NT2/D1 (cell line): ENCODE measurements around the gene NAE1.

ENCODE experiments used
- DNase-seq: peaks from one replicate; pipeline ENCODE4 v3.0.0-alpha.2; 2011; ENCODE audit warnings: low read depth, low spot score
- H3K27me3 ChIP-seq: 2 replicates; pipeline ENCODE4 v1.6.0; 2011; ENCODE audit warnings: mild to moderate bottlenecking; ENCODE audit not compliant: insufficient read length, insufficient read depth
- H3K36me3 ChIP-seq: 2 replicates; pipeline ENCODE4 v1.6.1; 2011; ENCODE audit warnings: mild to moderate bottlenecking, low read length, mixed read lengths; ENCODE audit not compliant: insufficient read depth, insufficient read length
- H3K4me1 ChIP-seq: 2 replicates; pipeline ENCODE4 v1.5.1; 2011; ENCODE audit not compliant: insufficient read depth, insufficient read length
- H3K4me3 ChIP-seq: 2 replicates; pipeline ENCODE4 v1.5.1; 2011; ENCODE audit warnings: low read depth; ENCODE audit not compliant: insufficient read length
- H3K9ac ChIP-seq: 2 replicates; pipeline ENCODE4 v1.6.0; 2011; ENCODE audit warnings: low read depth; ENCODE audit not compliant: insufficient read length
- H3K9me3 ChIP-seq: 2 replicates; pipeline ENCODE4 v1.5.1; 2011; ENCODE audit warnings: mild to moderate bottlenecking, low read length; ENCODE audit not compliant: insufficient read depth
- SUZ12 ChIP-seq: IDR thresholded peaks from 2 replicates; pipeline ENCODE4 v1.6.1; 2011; ENCODE audit not compliant: insufficient read length, insufficient read depth; ENCODE audit errors: extremely low read depth
- YY1 ChIP-seq: IDR thresholded peaks from 2 replicates; pipeline ENCODE4 v1.6.1; 2011; ENCODE audit not compliant: insufficient read length, insufficient read depth
- ZNF274 ChIP-seq: IDR thresholded peaks from 2 replicates; pipeline ENCODE4 v1.6.1; 2011; ENCODE audit warnings: mild to moderate bottlenecking, low read depth, low read length

Gene NAE1

GRCh38 chr16:66830422-66831404 lies at the start of gene NAE1:
Gene NAE1 (minus strand): TSS chr16:66830976. CDS start chr16:66830899, 77 bp downstream.
- peak; percentile 88 for DNase-seq
- TF ChIP-seq ZNF274 (no peak), SUZ12 (no peak), YY1 (peak; percentile 54)
- Histone ChIP-seq H3K36me3 (peaks cover 33% of the 10 kb centered on the region), H3K9ac (peak within 1 kb of the TSS; percentile 97), H3K27me3 (peaks cover 9% of the 10 kb centered on the region), H3K4me1 (peaks cover 3% of the 10 kb centered on the region), H3K9me3 (no peaks in the 10 kb centered on the region), H3K4me3 (peak within 1 kb of the TSS; percentile 79)

- Histone ChIP-seq H3K27me3 (no peaks in the 10 kb centered on the region), H3K36me3 (peaks cover 3% of the 10 kb centered on the region), H3K4me1 (peaks cover 10% of the 10 kb centered on the region), H3K9ac (no peak overlapping the region), H3K9me3 (no peaks in the 10 kb centered on the region), H3K4me3 (no peak overlapping the region)
- no peak for DNase-seq
- no peak for TF ChIP-seq YY1
- TF ChIP-seq SUZ12: no peak
- no peak for TF ChIP-seq ZNF274
These were observed 47.3 kb upstream of the NAE1 start for GRCh38 chr16:66878067-66878466.

DNA sequence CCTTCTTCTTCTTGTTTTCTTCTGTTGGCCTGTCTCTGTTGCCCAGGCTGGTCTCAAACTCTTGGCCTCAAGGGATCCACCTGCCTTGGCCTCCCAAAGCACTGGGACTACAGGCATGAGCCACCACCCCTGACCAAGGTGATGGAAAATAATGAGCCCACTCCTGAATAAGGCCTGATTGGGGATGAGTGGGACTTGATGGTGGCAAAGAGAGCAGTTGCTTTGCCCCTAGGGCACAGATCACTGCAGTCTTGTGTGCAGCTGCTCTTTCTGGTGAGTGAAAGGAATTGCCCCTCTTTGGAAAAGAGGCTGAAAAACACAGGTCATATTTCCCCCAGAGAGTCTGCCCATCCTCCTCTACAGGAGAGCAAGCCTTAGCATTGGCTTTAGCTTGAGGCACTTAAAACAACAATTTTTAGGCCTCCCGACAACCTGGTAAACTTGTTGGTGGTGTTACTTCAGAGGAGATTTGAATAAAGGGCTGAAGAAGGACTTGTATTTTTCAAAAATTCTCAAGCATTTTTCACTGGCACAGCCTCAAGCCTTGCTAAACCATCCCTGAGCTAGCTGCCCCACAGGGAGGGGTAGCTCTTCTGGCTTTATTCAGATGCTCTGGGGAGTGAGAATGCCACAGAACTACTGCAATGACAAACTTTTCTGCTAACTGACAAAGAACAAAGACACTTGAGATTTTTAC lies 43.5 kb upstream of the NAE1 start:
- TF ChIP-seq YY1 (no peak), SUZ12 (no peak), ZNF274 (no peak)
- no peaks in the 10 kb centered on the region for H3K36me3 ChIP-seq
- H3K9ac ChIP-seq: peak overlapping the region; percentile 50
- H3K4me1 ChIP-seq: peaks cover 6% of the 10 kb centered on the region
- H3K4me3 ChIP-seq: no peak overlapping the region
- no peaks in the 10 kb centered on the region for H3K9me3 ChIP-seq
- H3K27me3 ChIP-seq: no peaks in the 10 kb centered on the region
- DNase-seq: no peak

GRCh38 chr16:66873685-66874055 lies 42.9 kb upstream of the NAE1 start:
- no peak for DNase-seq
- H3K36me3 ChIP-seq: no peaks in the 10 kb centered on the region
- TF ChIP-seq SUZ12 (no peak), YY1 (no peak), ZNF274 (no peak)
- no peaks in the 10 kb centered on the region for H3K9me3 ChIP-seq
- H3K27me3 ChIP-seq: no peaks in the 10 kb centered on the region
- no peak overlapping the region for H3K4me3 ChIP-seq
- peaks cover 6% of the 10 kb centered on the region for H3K4me1 ChIP-seq
- H3K9ac ChIP-seq: no peak overlapping the region

GRCh38 chr16:66872943-66873684 lies 42.3 kb upstream of the NAE1 start:
- H3K27me3 ChIP-seq: no peaks in the 10 kb centered on the region
- H3K9me3 ChIP-seq: no peaks in the 10 kb centered on the region
- no peaks in the 10 kb centered on the region for H3K36me3 ChIP-seq
- DNase-seq: peak; percentile 90
- peak overlapping the region; percentile 48 for H3K4me3 ChIP-seq
- H3K9ac ChIP-seq: peak overlapping the region; percentile 79
- TF ChIP-seq ZNF274 (no peak), SUZ12 (no peak), YY1 (no peak)
- peaks cover 6% of the 10 kb centered on the region for H3K4me1 ChIP-seq

DNA sequence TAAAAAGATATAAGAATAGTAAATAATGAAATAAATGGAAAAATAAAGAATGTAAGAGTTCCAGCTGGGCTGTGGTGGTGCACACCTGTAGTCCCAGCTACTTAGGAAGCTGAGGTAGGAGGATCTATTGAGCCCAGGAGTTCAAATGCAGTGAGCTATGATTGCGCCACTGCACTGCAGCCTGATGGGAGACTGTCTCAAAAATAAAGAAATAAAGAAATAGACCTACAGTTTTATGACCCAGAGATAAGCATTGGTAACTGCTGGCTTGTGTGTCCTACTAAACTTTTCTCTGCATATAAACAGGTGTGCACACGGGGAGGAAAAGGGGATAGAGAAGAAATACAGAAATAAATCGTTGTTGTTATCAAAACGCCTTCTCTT lies 41.8 kb upstream of the NAE1 start:
- DNase-seq: no peak
- TF ChIP-seq ZNF274: no peak
- TF ChIP-seq YY1: no peak
- TF ChIP-seq SUZ12: no peak
- no peaks in the 10 kb centered on the region for H3K36me3 ChIP-seq
- no peaks in the 10 kb centered on the region for H3K27me3 ChIP-seq
- no peaks in the 10 kb centered on the region for H3K9me3 ChIP-seq
- peaks cover 6% of the 10 kb centered on the region for H3K4me1 ChIP-seq
- H3K9ac ChIP-seq: peak overlapping the region; percentile 79
- H3K4me3 ChIP-seq: peak overlapping the region; percentile 48
